Posterior cingulate gyrus (tissue), 11 donors: ENCODE data around the gene GABBR2.

Source experiments
- DNase-seq, 10 donors: peaks; one replicate each; pipeline versions ENCODE4 v3.0.0 to v3.0.0-alpha.2; 2020 to 2021; ENCODE audit warnings: mixed read lengths in 3 of 10
- intact Hi-C: fragments of 100-400 bp; cut with DNase I; formaldehyde crosslinking; loops from one replicate; pipeline ENCODE4 v1.15.1; 2023

Gene GABBR2

DNA sequence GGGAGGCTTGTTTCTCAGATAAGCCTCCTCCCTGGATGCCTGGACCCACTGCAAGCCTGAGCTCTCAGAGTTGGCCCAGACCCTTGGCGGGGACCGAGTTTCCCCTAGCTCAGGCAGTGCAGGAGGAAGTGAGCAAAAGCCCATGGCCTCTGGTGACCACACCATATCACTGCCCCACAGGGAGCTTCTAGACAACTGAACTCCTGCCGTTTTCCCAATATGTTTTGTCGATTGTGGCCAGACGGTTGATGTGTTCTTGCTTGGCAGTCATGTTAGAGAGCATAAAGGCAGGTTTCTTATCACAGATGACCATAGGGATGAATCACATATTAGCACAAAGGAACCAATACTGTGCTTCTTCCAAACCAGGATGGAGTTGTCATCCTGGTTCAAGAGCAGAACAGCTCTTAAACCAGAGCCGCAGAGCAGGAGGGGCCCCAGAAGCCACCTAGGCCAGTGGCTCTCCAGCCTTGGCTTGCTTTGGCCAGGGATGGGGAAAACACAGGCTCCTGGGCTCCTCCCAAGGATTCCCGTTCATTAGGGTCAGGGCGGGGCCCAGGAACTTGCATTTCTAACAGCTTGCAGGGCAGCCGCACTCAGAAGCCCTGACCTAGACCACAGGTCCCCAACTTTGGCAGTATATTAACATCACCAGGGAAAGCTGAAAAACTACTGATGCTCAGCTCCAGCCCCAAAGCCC lies 340.2 kb downstream of the GABBR2 start:
- DNase-seq: no peak
- intact Hi-C loops: no loop called here

DNA sequence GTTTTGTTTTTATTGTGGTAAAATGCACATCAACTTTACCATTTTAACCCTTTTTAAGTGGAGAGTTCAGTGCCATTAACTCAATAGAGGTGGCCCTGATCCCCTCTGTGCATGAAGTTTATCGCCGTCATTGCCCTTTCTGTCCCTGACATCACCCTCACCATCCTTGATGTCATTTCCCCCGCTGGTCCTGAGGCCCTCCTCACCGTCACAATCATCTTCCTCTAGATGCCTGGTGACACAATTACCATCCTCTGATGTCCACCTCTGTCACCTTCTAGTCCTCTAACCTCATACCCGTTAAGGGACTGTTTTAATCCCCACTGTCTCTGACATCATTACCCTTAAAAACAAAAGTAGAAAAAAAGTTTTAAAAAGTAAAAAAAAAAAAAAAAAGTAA lies 340.8 kb downstream of the GABBR2 start:
- intact Hi-C loops: no loop called here

DNA sequence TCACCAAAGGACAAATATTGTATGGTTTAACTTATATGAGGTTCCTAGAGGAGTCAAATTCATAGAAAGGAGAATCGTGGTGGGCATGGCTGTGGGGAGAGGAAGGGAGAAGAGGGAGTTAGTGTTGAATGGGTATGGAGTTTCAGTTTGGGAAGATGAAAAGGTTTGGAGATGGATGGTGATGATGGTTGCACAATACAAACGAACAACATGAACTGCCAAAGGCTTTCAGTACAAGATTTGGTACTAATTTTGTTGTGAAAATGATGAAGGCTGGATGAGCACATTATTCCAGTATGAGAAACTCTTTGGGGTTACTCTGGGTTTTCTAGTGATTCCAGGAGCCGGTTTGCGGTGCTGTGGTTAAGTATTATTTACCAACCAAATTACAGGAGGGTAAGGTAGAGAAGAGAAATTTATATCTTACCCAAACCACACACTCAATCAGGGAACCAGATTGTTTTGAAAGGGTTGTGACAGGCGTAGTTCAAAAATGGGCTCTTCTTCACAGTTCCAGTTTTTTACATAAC lies 341.3 kb downstream of the GABBR2 start:
- intact Hi-C loops: no loop called here
- no peak for DNase-seq

More for the DNA sequence above, 340.8 kb downstream of the GABBR2 start:
- DNase-seq: no peak

DNA sequence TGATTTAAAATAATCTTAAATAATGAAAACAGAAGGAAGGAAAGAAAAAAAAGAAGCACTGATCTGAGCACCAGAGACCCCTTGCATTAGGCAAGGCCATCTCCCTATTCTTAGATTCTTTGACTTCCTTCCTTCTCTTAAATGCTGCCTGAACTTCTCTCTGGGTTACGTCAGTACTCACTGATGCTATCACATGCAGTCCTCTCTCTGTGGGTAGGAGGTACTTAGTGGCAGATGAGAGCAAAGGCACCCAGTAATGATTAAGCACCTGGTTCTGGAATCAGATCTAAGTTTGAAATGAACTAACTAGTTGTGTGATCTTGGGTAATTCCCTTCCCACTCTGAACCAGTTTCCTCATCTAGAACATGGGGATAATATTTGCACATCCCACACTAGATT lies 343.0 kb downstream of the GABBR2 start:
- intact Hi-C loops: no loop called here
- DNase-seq: no peak

DNA sequence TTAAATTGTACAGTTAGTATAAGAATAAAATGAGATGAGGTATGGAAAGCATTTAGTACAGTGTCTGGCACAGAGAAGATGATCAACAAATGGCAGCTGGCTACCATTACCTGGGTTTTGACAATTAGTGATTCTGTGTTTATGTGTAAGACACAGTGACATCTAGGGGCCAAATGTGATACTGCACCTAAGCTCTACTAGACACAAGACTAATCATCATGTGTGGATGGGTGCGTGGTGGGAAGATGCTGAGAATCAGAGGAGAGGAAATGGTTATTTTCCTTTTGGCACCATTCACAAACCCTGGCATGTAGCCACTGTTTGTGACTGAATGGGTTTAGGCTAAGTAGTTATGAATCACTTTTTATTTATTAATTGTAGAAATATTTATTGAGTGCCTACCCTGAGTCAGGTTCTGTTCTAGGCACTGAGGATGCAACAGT lies 343.5 kb downstream of the GABBR2 start:
- no peak for DNase-seq
- intact Hi-C loops: no loop called here

DNA sequence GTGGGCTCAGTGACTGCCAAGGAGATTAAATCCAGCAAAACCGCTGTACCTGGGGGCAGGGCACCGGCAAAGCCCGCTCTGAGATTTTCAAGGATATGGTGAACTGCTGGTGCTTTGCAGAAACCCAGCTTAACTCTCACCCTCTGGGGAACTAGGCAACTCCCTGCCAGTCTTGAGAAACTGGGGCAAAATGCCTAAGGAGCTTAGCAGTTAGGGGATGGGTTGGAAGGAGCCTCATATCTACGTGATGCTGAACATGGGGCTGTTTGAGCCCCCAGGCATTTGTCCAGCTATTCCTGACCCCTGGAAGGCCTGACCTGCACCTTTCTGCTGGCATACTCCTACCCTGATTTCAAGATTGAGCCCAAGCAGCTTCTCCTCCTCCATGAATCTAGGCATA lies 344.6 kb downstream of the GABBR2 start:
- DNase-seq: no peak
- intact Hi-C loops: no loop called here

DNA sequence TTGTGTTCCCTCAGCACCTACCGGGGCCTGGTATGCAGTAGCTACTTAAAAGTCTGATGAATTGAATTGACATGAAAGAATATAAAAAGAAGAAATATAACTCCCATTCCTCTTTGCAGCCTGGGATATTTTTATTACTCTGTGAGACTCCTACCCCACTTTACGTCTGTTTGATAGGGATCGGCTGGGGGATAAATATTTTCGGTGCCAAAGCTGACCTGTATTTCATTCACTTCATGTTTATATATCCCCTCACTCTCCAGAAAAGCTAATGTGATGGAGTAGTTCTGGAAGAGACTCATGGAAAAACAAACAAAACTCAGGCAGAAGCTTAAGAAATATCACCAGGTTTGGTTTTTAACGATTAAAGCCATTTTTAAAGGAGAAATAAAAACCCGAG lies 345.1 kb downstream of the GABBR2 start:
- intact Hi-C loops: no loop called here
- DNase-seq: no peak

DNA sequence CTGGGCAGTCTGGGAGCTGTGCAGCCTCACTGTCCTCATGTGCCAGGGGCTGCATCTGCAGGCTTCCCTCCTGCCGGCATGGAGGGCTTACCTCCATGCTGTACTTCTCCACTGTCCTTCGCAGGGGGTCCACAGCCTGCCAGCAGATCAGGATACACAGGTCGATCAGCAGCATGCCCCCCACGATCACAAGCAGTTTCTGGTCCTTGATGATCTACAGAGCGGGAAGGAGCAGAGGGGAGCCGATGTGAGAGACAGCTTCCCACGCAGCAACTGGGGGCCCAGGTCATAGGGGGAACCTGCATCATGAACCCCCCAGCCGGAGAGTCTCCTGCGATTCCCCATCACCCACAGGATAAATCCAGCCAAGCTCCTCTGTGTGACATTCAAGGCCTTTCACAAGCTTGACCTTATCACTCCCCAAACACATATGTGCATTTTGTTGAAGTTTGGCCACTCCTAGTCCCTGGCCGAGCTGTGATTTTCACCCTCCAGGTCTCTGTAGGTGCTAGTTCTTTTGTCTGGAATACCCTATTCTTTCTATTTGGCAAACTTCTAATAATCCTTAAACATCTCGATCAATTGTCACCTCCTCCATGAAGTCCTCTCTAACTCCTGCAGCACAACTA lies 346.0 kb downstream of the GABBR2 start:
- no peak for DNase-seq
- intact Hi-C loops: no loop called here

DNA sequence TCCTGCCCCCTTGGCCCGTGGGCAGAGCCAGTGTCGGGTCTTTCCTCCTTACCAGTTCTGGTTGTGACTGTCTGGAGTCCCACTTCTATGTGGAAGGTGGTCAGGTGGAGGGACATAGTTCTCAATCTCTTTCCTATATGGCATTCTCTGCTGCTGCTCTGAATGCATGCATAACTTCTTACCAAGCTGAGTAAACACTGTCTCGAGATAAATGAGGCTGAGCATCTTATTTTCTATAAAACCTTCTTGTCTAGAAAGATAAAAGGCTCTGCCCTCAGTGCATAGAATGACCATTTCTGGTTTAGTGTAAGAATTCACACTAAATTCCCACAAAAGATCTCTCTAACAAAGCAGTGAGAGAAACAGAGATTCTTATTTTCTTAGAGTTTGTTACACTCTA lies 347.1 kb downstream of the GABBR2 start:
- intact Hi-C loops: no loop called here
- no peak for DNase-seq

DNA sequence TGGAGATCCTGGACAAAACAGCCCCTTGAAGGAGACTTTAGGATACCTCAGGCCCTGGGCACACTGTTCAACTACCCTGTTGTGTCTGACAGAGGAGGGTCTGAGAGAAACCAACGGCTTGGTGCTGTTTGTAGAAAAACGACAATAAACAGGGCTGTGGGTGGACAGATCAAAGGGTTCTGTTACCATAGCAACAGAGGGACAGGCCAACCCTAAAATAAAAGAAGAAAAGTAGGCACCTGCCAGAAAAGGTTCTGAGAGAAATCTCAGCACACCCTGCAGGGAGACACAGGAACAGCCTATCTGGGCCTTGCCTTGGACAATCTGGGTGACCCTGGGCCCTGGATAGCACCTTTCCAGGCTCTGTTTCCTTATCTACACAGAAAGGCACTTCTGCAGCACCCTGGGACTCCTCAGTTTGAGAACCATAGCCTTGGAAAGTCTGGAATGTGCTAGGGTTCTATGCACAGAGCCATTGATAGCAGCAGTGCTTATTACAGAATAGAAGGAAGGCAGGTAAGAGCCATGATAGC lies 348.5 kb downstream of the GABBR2 start:
- no peak for DNase-seq
- intact Hi-C loops: no loop called here

DNA sequence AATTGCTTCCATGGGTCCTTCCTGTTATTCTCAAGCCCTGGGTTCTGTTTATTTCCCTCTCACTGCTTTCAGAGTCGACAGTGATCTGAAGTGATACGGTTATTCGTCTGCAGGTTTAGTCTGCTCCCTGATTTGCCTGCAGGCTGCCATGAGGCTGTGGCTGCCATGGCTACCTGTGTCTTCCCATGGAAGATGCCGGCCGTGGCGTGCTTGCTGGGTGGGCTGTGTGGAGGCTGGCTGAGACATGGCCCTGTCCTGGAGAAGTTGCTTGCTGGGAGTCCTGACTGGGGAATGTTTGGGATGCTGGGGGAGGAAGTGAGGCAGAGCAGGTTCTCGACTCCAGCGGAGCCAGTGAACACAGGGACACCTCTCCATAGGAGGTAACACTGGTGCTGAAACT lies 349.2 kb downstream of the GABBR2 start:
- DNase-seq: no peak
- intact Hi-C loops: no loop called here

DNA sequence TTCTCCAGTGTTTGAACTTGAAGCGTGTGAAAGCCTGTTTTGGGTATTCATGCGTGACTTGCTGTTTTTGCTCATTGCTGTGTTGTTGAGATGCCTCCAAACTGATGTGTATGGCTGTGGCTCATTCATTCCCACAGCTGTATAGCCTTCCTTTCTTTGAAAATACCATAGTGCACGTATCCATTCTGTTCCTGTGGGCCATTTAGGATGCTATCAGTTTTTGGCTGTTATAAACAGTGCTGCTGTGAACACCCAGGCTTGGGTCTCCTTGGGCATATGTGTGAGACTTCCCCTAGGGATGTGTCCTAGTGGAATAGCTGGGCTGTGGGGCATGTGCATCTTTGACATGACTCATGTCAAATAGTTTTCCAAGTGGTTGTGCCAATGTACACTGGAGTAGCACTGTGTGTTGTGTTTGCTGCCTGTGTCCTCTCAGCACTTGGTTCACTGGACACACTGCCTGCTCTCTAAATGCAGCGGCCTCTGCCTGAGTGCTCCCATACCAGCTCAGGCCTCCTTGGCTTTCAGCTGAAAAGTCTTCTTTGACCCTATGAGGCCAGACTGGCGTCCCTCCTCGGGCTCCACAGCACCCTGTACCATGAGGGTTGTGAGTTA lies 350.7 kb downstream of the GABBR2 start:
- intact Hi-C loops: no loop called here
- DNase-seq: no peak

DNA sequence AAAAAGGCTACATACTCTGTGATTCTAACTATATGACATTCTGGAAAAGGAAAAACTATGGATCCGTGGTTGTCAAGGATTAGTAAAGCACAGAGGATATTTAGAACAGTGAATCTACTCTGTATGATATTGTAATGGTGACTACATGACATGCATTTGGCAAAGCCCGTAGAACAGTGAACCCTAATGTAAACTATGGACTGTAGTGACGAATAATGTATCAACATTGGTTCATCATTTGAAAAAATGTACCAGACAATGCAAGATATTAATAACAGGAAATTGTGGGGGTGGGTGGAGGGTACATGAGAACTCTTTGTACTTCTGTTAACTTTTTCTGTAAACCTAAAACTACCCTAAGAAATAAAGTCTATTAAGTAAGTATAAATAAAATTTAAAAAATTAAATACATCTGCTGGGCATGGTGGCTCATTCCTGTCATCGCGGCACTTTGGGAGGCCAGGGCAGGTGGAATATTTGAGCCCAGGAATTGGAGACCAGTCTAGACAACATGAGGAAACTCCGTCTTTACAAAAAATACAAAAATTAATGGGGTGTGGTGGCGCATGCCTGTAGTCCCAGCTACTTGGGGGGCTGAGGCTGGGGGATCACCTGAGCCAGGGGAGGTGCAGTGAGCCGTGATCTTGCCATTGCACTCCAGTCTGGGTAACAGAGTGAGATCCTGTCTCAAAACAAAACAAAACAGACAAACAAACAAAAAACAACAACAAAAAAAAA lies 351.6 kb downstream of the GABBR2 start:
- intact Hi-C loops: no loop called here
- no peak for DNase-seq

DNA sequence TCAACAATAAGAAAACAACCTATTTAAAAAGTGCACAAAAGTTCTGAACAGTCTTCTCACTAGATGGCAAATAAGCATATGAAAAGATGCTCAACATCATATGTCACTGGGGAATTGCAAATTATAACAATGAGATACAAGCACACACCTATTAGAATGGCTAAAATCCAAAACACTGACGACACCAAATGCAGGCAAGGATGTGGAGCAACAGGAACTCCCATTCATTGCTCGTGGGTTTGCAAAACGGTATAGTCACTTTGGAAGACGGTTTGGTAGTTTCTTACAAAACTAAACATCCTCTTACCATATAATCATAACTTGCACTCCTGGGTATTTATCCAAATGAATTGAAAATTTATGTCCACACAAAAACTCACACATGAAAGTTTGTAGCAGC lies 352.4 kb downstream of the GABBR2 start:
- DNase-seq: no peak
- intact Hi-C loops: no loop called here

DNA sequence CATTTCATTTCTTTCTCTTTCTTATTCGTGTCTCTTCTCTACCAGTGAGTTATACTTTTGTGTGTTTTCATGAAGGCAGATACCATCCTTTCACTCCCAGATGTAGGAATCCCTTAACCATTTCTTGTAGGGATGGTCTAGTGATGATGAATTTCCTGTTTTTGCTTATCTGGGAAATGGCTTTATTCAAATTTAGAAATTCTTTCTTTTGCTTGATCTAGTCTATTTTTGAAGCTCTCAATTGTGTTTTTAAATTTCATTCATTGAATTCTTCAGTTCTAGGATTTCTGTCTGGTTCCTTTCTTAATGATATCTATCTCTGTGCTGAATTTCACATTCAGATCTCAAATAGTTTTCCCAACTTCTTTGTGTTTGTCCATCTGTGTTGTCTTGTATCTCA lies 357.4 kb downstream of the GABBR2 start:
- intact Hi-C loops: no loop called here
- DNase-seq: no peak

DNA sequence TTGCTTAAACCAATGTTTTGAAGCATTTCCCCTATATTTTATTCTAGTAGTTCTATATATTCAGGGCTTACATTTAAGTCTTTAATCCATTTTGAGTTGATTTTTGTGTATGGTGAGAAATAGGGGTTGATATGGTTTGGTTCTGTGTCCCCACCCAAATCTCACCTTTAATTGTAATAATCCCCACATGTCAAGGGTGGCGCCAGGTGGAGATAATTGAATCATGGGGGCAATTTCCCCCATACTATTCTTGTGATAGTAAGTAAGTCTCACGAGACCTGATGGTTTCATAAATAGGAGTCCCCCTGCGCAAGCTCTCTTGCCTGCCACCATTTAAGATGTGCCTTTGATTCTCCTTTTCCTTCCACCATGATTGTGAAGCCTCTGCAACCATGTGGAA lies 361.1 kb downstream of the GABBR2 start:
- intact Hi-C loops: no loop called here
- DNase-seq: no peak

DNA sequence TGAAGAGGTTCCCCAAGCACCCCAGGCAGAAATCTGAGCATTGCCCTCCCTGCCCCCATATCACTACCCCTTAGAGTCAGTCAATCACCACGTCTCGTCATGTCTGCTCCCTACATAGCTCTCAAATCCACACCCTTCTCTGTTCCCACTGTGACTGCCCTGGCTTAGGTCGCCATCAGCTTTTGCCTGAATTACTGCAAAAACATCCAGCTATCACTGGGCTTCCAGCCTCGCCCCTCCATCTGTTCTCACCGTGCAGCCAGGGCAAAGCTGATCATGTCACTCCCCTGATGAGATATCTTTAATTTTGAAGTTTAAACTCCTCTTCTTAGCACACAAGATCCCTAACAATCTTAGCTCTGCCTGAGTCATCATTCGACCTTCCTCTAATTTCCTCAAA lies 363.7 kb downstream of the GABBR2 start:
- intact Hi-C loops: no loop called here

DNA sequence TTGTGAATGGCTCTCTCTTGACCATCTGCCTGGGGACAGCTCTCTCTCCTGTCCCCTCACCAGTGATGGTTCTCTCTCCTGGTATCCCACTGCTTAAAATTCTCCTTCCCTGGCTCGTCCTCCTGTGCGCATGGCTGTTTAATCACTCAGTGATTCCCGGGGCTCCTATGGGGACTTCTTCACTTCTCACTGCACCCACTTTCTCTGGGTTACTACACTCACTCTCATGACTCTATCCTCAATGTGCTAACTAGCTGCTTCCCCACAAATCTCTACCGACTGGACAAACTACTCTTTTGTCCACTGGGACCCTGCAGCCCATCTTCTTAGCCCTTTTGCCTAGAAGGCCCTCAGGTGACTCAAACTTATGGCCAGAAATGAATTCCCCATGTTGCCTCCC lies 364.2 kb downstream of the GABBR2 start:
- DNase-seq: no peak
- intact Hi-C loops: no loop called here

More for the DNA sequence above, 363.7 kb downstream of the GABBR2 start:
- DNase-seq: no peak

DNA sequence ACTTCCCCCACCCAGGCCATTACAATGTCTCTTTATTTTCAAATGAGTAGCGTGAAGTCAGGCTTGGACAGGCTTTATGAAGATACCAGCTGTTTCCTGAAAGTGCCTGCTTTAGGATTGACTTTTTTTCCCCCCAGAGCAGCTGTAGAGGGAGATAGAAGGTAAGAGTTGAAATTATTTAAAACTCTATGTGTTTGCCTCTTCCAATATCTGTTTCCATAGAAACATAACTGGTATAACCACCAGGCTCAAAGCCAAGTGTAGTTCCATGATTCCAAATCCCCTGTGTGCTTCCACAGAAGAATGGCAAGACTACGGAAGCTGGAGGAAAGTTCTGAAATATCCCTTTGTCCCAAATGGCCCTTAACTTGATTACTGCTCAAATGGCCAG lies 365.9 kb downstream of the GABBR2 start:
- no peak for DNase-seq
- intact Hi-C loops: no loop called here

DNA sequence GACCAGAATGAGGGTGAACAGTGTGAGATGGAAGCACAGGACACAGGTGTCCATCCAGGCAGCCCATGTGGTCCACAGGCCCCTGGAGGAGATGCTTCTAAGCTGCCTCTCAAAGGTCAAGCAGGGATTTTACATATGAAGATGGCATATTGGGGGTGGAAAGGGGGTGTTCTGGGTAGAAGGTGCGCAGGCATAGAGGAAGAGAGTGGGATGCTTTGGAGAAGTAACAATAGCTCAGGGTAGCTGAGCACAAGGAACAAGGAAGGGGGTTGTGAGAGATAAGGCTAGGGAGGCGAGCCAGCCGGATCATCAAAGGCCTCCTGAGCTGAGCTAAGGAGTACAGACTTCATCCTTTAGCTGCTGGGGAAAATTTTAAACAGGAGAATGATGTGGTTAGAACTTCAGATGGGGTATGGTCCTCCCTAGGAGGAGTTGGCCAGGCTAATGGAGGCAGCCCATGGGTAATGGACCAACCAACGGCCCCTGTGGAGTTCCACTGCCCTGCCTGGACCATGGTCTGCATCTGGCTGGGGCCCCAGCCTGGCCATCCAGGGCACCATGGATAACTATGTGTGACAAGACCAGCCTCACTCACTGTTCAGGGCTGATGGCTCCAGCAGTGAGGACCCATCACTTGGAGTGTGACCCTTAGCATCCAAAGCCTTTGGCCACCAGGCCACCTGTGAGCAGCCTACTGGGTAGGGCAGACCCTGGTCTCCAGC lies 366.5 kb downstream of the GABBR2 start:
- no peak for DNase-seq
- intact Hi-C loops: no loop called here
